Peyer's patch (tissue), 4 donors: ENCODE results near the gene COMMD1.

Source experiments
- CTCF ChIP-seq, 6 experiments: fragments of 450-650 bp in 4 of 6; fragments of 200-600 bp in 2 of 6; sonication (generic) in 1 of 6; IDR thresholded peaks; one replicate each; pipeline ENCODE4 v1.5.1; 2017 to 2019; ENCODE audit warnings: antibody characterized with exemption in 6 of 6, mild to moderate bottlenecking in 3 of 6, moderate library complexity in 1 of 6
- POLR2A ChIP-seq, 2 donors: fragments of 450-650 bp; IDR thresholded peaks; one replicate each; pipeline ENCODE4 v1.5.1; 2017; ENCODE audit warnings: antibody characterized with exemption in 2 of 2, mild to moderate bottlenecking in 2 of 2, moderate library complexity in 2 of 2

- TF ChIP-seq CTCF (IDR thresholded peaks at IDR 0.05): no peak
- TF ChIP-seq POLR2A (IDR thresholded peaks at IDR 0.05): no peak
Measured at GRCh38 chr2:61950571-61951315, 45.3 kb downstream of the COMMD1 start.
